PFSK-1 (cell line): ENCODE results near the gene XKR7.

Source experiments
- POLR2AphosphoS5 ChIP-seq: IDR thresholded peaks from 2 replicates; pipeline ENCODE4 v1.6.1; 2012; ENCODE audit warnings: low read depth, mild to moderate bottlenecking, control low read depth, low read length, moderate library complexity
- REST ChIP-seq, 2 experiments: IDR thresholded peaks; 2 replicates each; pipeline versions ENCODE4 v1.6.1 to v1.8.0; 2011 to 2012; ENCODE audit warnings: low read depth in 2 of 2, low read length in 2 of 2, control low read depth in 1 of 2, inconsistent platforms in 1 of 2, mild to moderate bottlenecking in 1 of 2, moderate library complexity in 1 of 2; ENCODE audit not compliant: insufficient read depth in 1 of 2
- SIN3A ChIP-seq: IDR thresholded peaks from 2 replicates; pipeline ENCODE4 v1.6.1; 2012; ENCODE audit warnings: mild to moderate bottlenecking, low read length, moderate library complexity, borderline replicate concordance; ENCODE audit not compliant: insufficient read depth
- TAF1 ChIP-seq: IDR thresholded peaks from 2 replicates; pipeline ENCODE4 v1.6.1; 2012; ENCODE audit warnings: low read length, control low read depth, borderline replicate concordance; ENCODE audit not compliant: insufficient read depth

DNA sequence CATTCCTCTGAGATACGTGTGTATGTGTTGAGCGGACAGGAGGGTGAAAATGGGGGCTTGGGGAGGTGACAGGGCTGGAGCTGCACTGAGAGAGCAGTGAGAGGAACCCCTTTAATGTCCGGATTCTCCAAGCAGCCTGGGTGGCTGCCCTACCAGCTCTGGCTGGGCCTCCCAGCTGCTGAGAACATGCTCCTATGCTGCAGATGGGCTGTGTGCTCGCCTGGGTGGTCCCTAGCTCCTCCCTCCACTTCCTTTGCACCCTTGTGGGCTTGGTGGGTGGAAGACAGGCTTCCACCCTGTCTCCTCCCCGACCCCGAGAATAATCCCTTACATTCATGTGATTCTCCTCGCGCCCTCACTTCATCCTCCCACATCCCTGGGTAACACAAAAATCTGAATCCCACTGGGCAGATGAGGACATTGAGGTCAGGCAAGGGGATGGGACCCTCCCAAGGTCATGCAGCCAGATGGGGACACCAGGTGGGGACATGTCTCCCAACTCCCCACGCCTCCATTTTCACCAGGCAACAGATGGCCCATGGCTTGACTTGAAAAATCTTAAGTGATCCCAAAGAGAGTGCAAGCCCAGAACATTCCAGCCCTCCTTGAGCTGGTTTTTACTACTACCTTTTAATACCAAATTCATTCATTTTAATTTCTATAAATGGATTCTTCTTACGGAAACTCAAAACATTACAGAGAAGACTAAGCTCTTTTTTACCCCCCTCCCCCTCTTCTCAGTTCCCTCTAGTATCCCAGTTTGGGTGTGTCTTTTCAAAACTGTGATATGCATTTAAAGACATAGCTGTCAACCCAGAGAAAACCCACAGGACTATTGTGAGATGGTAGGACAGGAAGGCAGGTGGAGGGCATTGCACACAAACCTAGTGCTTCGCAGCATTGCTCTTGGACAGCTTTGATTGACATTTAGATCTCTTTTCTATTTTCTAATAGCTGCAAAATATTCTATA lies 11.1 kb upstream of the XKR7 start:
- TF ChIP-seq POLR2AphosphoS5 (no peak), SIN3A (no peak), REST (IDR thresholded peaks at IDR 0.05; ENCODE audit: insufficient read depth in 1 of 2, low read depth in 2 of 2, low read length in 2 of 2) (no peak), TAF1 (no peak)
